ENCODE data around the gene CUX1.
"Not testable (repeated sequence)": the region's sequence is repeated elsewhere in the genome, so short reads cannot be mapped to it uniquely, and the experiment has no call there.

Gene CUX1

GRCh38 chr7:102300643-102301221 is 483.3 kb downstream of the CUX1 start:
- no peak for DNase-seq (ENCODE audit: low read depth in 2 of 3, low spot score in 1 of 3)

- DNase-seq (ENCODE audit: low read depth in 2 of 3, low spot score in 1 of 3) = not testable (repeated sequence)
Observed at GRCh38 chr7:102301367-102301766, 483.9 kb downstream of the CUX1 start.

DNA sequence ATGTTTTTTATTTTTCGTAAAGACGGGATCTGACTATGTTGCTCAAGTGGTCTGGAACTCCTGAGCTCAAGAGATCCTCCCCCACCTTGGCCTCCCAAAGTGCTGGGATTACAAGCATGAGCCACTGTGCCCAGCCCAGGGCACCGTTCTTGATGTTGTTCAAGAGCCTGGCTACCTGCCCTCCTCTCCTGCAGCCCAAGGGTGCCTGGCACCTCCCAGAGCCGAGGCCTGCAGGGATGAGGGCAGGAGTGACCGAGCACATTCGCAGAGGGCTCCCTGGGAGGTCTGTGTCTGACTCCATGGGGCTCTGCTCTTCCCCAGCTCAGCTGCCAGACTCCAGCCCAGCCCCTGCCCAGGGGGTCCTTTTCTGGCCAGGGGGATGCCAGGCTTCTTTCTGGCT is 484.6 kb downstream of the CUX1 start:
- no peak for DNase-seq (ENCODE audit: low read depth in 2 of 3, low spot score in 1 of 3)

- DNase-seq (ENCODE audit: low read depth in 2 of 3, low spot score in 1 of 3) = no peak
Observed at GRCh38 chr7:102303669-102304422, 486.4 kb downstream of the CUX1 start.

- DNase-seq (ENCODE audit: low read depth in 2 of 3, low spot score in 1 of 3) = no peak
Observed at GRCh38 chr7:102304668-102305067, 487.2 kb downstream of the CUX1 start.

DNA sequence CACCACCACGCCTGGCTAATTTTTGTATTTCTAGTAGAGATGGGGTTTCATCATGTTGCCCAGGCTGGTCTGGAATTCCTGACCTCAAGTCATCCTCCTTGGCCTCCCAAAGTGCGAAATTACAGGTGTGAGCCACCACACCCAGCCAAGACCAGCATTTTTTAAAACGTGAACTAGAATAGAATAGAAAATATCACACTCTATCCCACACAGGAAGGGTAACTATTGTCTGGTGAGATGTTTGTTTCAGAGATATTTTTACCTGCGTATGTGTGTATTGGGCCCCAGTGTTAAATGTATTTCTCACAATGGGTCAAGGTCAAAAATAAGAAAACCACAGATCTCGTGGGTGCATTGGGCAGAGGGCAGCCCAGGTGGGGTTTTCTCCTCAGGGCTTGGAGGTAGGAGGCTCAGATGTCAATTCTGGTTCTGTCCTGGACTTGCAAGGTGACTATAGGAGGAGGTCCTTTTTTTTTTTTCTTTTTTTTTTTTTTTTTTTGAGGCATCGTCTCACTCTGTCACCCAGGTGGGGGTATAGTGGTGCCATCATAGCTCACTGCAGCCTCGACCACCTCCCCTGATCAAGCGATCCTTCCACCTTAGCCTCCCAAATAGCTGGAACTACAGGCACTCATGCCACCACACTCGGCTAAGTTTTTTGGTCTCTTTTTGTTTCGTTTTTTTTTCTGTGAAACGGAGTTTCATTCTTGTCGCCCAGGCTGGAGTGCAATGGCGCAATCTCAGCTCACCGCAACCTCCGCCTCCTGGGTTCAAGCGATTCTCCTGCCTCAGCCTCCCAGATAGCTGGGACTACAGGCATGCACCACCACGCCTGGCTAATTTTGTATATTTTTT is 488.2 kb downstream of the CUX1 start:
- DNase-seq (ENCODE audit: low read depth in 2 of 3, low spot score in 1 of 3) = no peak

- DNase-seq (ENCODE audit: low read depth in 2 of 3, low spot score in 1 of 3) = no peak
Observed at GRCh38 chr7:102306916-102307677, 489.7 kb downstream of the CUX1 start.

- no peak for DNase-seq (ENCODE audit: low read depth in 2 of 3, low spot score in 1 of 3)
Observed at GRCh38 chr7:102310414-102310815, 493.0 kb downstream of the CUX1 start.

GRCh38 chr7:102312317-102312716 is 494.9 kb downstream of the CUX1 start:
- no peak for DNase-seq (ENCODE audit: low read depth in 2 of 3, low spot score in 1 of 3)

DNA sequence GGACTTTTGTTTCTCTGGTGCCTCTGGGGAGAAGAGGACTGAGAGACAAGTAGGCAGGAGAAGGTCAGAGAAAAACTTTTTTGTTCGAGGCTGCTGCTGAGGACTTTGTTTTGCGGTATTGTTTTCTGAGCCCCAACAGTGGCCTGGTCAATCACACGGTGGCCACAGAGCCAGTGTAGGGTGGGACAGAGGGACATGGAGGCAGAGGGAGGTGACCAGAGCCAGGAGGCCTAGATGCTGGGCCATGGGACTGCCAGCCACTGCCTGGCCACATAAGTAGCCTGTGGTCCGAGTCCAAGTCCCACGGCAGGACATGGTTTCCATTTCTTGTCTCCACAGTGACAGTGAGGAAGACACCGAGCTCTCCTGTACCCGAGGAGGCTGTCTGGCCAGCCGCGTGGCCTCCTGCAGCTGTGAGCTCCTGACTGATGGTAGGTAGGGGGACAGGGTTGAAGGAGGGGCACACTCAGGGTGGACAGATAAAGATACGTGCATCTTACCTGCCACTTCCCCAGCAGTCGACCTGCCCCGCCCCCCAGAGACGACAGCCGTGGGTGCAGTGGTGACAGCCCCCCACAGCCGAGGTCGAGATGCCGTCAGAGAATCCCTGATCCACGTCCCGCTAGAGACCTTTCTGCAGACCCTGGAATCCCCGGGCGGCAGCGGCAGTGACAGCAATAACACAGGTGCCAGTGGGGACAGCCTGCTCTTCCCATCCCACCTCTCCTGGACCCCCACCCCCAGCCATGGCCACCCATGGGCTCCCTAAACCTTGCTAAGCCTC is 496.8 kb downstream of the CUX1 start:
- no peak for DNase-seq (ENCODE audit: low read depth in 2 of 3, low spot score in 1 of 3)

GRCh38 chr7:102317231-102318059 is 500.0 kb downstream of the CUX1 start:
- DNase-seq (ENCODE audit: low read depth in 2 of 3, low spot score in 1 of 3) = no peak

GRCh38 chr7:102318482-102318971 is 501.1 kb downstream of the CUX1 start:
- no peak for DNase-seq (ENCODE audit: low read depth in 2 of 3, low spot score in 1 of 3)

DNA sequence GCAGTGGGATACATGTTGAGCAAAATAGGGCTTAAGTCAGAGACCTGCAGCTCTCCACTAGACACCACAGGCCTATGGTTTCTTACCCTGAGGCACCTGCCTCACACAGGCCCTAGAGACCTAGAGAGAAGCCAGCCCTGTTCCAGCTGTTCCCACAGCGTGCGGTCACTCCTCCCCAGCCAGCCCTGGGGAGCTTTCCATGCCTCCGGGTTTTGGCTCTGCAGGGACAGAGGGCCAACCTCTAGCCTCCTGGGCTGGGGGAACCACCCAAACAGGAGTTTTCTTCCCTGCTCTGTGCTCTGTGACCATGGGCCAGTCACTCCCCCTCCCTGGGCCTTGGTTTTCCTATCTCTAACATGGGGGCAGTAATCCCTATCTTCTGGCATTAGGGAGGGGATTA is 502.2 kb downstream of the CUX1 start:
- DNase-seq (ENCODE audit: low read depth in 2 of 3, low spot score in 1 of 3) = no peak

DNA sequence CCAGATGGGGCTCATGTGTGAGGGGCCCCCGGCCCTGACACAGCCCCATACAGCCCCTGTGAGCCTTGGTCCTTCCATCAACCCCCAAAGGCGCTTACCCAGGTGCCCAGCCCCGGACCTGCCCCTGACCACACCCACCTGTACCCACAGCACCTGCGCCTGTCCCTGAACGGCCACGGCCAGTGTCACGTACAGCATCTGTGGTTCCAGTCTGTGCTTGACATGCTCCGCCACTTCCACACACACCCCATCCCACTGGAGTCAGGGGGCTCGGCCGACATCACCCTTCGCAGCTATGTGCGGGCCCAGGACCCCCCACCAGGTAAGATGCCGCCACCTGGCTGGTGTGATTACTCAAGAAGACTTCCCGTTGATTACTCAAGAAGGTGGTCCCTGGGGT is 502.8 kb downstream of the CUX1 start:
- no peak for DNase-seq (ENCODE audit: low read depth in 2 of 3, low spot score in 1 of 3)

GRCh38 chr7:102320601-102321350 is 503.4 kb downstream of the CUX1 start:
- no peak for DNase-seq (ENCODE audit: low read depth in 2 of 3, low spot score in 1 of 3)

- DNase-seq (ENCODE audit: low read depth in 2 of 3, low spot score in 1 of 3) = peak in 1 of 3 donors; percentile 3
Observed at GRCh38 chr7:102321351-102322201, 504.1 kb downstream of the CUX1 start.

- DNase-seq (ENCODE audit: low read depth in 2 of 3, low spot score in 1 of 3) = no peak
Observed at GRCh38 chr7:102322202-102322715, 504.8 kb downstream of the CUX1 start.

DNA sequence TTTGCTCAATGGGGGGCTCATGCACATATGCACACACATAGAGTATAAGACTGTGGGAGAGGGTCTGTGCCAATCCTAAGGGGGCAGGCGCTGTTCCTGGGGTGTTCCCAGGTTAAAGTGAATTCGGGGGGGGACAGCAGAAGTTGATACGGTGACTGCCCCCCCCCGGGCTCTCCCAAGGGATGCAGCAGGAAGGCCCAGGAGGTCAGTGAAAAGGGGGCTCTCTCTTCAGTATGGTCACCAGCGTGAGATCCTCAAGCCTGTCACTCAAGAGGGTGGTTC is 506.4 kb downstream of the CUX1 start:
- no peak for DNase-seq (ENCODE audit: low read depth in 2 of 3, low spot score in 1 of 3)
